Prostate gland (tissue), 2 donors: ENCODE data around the gene PIGR. TPM values are rescaled to one million over a fixed set of nuclear protein-coding genes. Genes with fewer than 3 reads are reported as not detected.
A peak's percentile ranks its signal among the peaks of the same experiment; 100 is the strongest.

ENCODE experiments used
- DNase-seq: peaks from one replicate; pipeline ENCODE4 v3.0.0-alpha.2; 2019; ENCODE audit warnings: low spot score
- H3K27ac ChIP-seq, 2 donors: fragments of 200-600 bp; sonication (generic); 2 replicates each; pipeline ENCODE4 v1.5.1; 2017 to 2019
- H3K27me3 ChIP-seq: fragments of 200-600 bp; sonication (generic); replicated peaks from 2 replicates; pipeline ENCODE4 v1.5.1; 2019; ENCODE audit not compliant: insufficient read depth
- H3K36me3 ChIP-seq, 2 donors: fragments of 200-600 bp; sonication (generic); 1 replicate in 1 of 2; 2 replicates in 1 of 2; pipeline versions ENCODE4 v1.5.1 to v1.8.1; 2017 to 2019
- H3K4me1 ChIP-seq: fragments of 200-600 bp; sonication (generic); replicated peaks from 2 replicates; pipeline ENCODE4 v1.5.1; 2019
- H3K4me3 ChIP-seq, 2 donors: fragments of 200-600 bp; sonication (generic); 2 replicates each; pipeline ENCODE4 v1.5.1; 2017 to 2019
- H3K9me3 ChIP-seq: fragments of 200-600 bp; sonication (generic); 2 replicates; pipeline ENCODE4 v1.5.1; 2017
- POLR2A ChIP-seq: fragments of 450-650 bp; IDR thresholded peaks from one replicate; pipeline ENCODE4 v1.6.1; 2016; ENCODE audit warnings: antibody characterized with exemption, mild to moderate bottlenecking
- POLR2AphosphoS5 ChIP-seq: sonication (generic); formaldehyde crosslinking; IDR thresholded peaks from one replicate; pipeline ENCODE4 v1.6.1; 2017; ENCODE audit warnings: antibody characterized with exemption
- WGBS: methylation state at CpG from one replicate; pipeline ENCODE4 v1.1.5; 2018; 5-methylcytosine and 5-hydroxymethylcytosine counted together
- intact Hi-C: fragments of 100-400 bp; cut with DNase I; formaldehyde crosslinking; loops from one replicate; pipeline ENCODE4 v1.14.2; 2022
- total RNA-seq, 2 donors: library from RNA; depleted of rRNA; stranded (reverse); fragments of >200 nt; gene quantifications; one replicate each; pipeline ENCODE4 v1.1.0, GENCODE V29; 2016
- TF ChIP-seq, protein P1 (sequence below), 4 experiments: fragments of 200-600 bp in 2 of 4; fragments of 450-650 bp in 2 of 4; sonication (generic) in 2 of 4; IDR thresholded peaks; 1 replicate in 3 of 4; 2 replicates in 1 of 4; pipeline ENCODE4 v1.5.1; 2016 to 2019; ENCODE audit warnings: antibody characterized with exemption in 4 of 4, mild to moderate bottlenecking in 2 of 4, moderate library complexity in 2 of 4

PIGR gene
- total RNA-seq, 2 donors from 2014 or later, result 1.9 to 91.7 TPM

DNA sequence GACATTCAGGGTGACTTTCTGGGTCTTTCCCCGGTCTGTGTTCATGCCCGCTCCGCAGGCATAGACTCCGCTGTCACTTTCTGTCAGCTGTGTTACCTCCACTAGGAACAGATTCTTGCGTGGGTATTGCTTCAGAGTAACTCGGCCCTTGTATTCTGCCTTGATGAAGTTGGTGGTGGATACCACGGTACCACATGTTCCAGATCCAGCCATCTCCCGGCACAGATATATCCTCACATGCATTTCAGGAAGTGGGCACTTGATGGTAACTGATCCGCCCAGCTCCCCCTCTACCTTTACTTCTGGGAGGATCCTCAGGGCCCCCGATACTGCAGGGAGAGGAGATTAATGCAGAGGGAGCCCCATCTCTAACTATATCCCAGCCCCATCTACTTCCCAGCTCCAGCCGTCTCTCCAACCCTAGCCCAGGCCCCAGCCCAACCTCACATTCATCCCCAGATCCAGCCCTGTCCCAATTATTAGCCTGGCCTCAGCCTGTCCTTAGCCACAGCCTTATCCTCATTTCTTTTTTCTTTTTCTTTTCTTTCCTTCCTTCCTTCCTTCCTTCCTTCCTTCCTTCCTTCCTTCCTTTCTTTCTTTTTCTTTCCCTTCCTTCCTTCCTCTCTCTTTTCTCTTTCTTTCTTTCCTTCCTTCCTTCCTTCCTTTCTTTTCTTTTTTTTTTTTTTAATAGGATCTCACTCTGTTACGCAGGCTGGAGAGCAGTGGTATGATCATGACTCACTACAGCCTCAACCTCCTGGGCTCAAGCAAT, 32.3 kb downstream of the PIGR start:
- Histone ChIP-seq H3K4me1 (no peaks in the 10 kb centered on the region), H3K9me3 (no peaks in the 10 kb centered on the region), H3K36me3 (no peaks in the 10 kb centered on the region), H3K27ac (no peak overlapping the region), H3K27me3 (no peaks in the 10 kb centered on the region), H3K4me3 (no peak overlapping the region)
- intact Hi-C loops, result loop anchor here (2.0 kb wide), 2 partner anchors 179 to 279 kb away; partner anchors contain the start of gene DYRK3
- TF ChIP-seq, protein P1, sequence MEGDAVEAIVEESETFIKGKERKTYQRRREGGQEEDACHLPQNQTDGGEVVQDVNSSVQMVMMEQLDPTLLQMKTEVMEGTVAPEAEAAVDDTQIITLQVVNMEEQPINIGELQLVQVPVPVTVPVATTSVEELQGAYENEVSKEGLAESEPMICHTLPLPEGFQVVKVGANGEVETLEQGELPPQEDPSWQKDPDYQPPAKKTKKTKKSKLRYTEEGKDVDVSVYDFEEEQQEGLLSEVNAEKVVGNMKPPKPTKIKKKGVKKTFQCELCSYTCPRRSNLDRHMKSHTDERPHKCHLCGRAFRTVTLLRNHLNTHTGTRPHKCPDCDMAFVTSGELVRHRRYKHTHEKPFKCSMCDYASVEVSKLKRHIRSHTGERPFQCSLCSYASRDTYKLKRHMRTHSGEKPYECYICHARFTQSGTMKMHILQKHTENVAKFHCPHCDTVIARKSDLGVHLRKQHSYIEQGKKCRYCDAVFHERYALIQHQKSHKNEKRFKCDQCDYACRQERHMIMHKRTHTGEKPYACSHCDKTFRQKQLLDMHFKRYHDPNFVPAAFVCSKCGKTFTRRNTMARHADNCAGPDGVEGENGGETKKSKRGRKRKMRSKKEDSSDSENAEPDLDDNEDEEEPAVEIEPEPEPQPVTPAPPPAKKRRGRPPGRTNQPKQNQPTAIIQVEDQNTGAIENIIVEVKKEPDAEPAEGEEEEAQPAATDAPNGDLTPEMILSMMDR (IDR thresholded peaks at IDR 0.05), result no peak
- TF ChIP-seq POLR2A, result no peak
- no peak for TF ChIP-seq POLR2AphosphoS5
- WGBS, result 85% methylated on average over 12 of the region's 12 CpGs
- no peak for DNase-seq

DNA sequence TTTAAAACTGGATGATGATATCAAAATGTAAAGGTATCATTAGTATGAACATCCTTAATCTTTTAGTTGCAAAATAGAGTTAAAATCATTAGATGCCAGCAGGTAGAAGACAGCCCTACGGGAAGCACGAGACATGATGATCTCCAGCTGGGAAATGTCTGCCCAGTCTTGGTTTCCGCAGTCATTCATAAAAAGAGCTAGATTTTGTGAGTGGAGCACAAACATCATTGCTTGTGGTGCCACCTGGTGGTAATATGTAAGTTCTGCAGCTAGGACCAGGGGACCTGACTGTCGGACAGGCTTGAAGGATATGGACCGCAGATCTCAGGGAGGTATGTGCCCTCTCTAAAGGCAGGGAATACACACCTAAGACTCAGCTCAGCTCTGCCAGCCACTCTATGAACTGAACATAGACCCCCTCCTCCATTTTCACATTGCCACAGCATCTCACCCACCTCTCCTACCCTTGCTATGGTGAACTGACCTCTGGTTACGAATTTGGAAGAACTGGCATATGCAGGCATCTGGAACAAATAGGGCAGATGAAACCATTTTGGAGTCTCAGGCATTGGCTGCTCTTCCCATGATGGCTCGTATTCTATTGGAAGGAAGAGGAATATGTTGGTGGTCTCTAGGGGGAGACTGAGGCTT, 33.7 kb downstream of the PIGR start:
- Histone ChIP-seq H3K27me3 (no peaks in the 10 kb centered on the region), H3K9me3 (no peaks in the 10 kb centered on the region), H3K27ac (no peak overlapping the region), H3K4me3 (no peak overlapping the region), H3K36me3 (no peaks in the 10 kb centered on the region), H3K4me1 (no peaks in the 10 kb centered on the region)
- peak; percentile 78 for DNase-seq
- intact Hi-C loops, result loop anchor here (2.0 kb wide), 2 partner anchors 178 to 278 kb away; partner anchors contain the start of gene DYRK3
- TF ChIP-seq POLR2AphosphoS5 (peak; percentile 67), POLR2A (no peak)
- TF ChIP-seq, protein P1 (IDR thresholded peaks at IDR 0.05), result peak; percentile 85 to 92 (median 90)
- 20% methylated on average over 7 of the region's 7 CpGs for WGBS

DNA sequence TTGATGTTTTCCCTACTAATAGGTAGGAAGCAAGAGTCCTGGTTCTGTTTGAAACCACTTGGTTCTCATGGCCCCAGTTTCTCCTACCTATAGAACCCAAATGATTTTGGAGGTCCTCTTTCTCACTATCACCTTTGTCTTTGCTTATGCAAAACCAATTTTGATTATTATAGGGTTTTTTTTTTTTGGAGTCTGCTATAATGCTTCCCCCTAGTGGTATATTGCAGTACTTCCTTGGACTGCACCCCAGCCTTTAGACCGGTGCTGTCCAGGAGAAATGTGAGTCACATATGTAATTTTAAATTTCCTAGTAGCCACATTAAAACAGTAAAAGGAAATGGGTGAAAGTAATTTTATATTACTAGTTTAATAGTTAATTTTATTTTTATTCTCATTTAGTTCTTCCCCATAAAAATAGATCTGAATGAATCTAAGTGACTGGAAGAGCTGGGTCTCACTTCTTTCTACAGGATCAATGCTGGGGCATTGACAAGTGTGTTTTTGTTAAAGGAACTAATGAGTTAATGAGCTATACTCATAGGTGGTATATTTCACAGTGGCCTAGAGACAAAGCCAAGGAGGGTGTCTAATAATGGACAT, 35.1 kb downstream of the PIGR start:
- Histone ChIP-seq H3K27me3 (no peaks in the 10 kb centered on the region), H3K9me3 (no peaks in the 10 kb centered on the region), H3K36me3 (no peaks in the 10 kb centered on the region), H3K4me3 (no peak overlapping the region), H3K27ac (no peak overlapping the region), H3K4me1 (no peaks in the 10 kb centered on the region)
- peak; percentile 39 for DNase-seq
- TF ChIP-seq, protein P1 (IDR thresholded peaks at IDR 0.05), result peak; percentile 67 to 89 (median 80)
- no peak for TF ChIP-seq POLR2AphosphoS5
- intact Hi-C loops, result loop anchor here (2.0 kb wide), 1 partner anchor 46 kb away; the partner anchor contains the start of gene IL20
- 0% methylated on average over 1 of the region's 1 CpG for WGBS

DNA sequence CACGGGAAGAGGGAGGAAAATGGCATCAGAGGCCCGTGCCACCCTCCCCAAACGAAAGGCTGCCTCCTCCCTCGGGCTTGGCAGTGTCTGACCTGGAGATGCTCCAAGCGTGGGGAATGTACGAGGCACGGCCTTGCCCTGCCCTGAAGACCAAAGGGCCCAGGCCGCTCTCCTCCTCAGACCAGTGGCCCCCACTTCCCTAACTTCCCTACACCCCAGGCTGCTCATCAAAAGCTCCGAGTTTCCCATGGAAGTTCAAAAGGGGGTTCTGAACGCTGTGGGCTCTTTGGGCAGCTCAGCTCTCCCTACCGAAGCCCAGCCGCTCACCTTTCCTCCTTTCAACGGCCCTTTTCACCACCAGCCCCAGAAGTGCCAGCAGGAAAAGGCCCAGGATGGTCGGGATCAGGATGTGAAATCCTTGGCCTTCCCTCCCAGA, 36.4 kb downstream of the PIGR start:
- WGBS, result 23% methylated on average over 14 of the region's 14 CpGs
- no peak for DNase-seq
- Histone ChIP-seq H3K4me1 (no peaks in the 10 kb centered on the region), H3K9me3 (no peaks in the 10 kb centered on the region), H3K4me3 (peak overlapping the region; percentile 42 to 46), H3K36me3 (no peaks in the 10 kb centered on the region), H3K27ac (peak overlapping the region; percentile 63 to 64), H3K27me3 (no peaks in the 10 kb centered on the region)
- TF ChIP-seq, protein P1 (IDR thresholded peaks at IDR 0.05), result no peak
- TF ChIP-seq POLR2AphosphoS5, result no peak
- no peak for TF ChIP-seq POLR2A
- intact Hi-C loops, result loop anchor here (2.0 kb wide), 1 partner anchor 45 kb away; the partner anchor contains the start of gene IL20
